AG04450 (cell line): ENCODE measurements around the gene ACTBL2. TPM values are rescaled to one million over a fixed set of nuclear protein-coding genes. Genes with fewer than 3 reads are reported as not detected.

Source experiments
- CTCF ChIA-PET: fragments of 300-600, 350-600 bp; formaldehyde crosslinking; extraction: SDS; loops from one replicate; lab custom pipeline; 2022; ENCODE audit warnings: antibody characterized with exemption, inconsistent platforms; lab: Charles Lee
- POLR2A ChIA-PET: fragments of 350-600 bp; formaldehyde crosslinking; extraction: SDS; loops from one replicate; lab custom pipeline; 2021; ENCODE audit warnings: antibody characterized with exemption, inconsistent platforms; lab: Yijun Ruan, JAX
- DNase-seq: peaks from one replicate; pipeline ENCODE4 v3.0.0-alpha.2; 2011; ENCODE audit warnings: low read depth, low spot score
- H3K27ac ChIP-seq: one replicate; pipeline ENCODE4 v1.5.1; 2012; ENCODE audit warnings: low read depth, low read length, control low read depth
- H3K27me3 ChIP-seq: one replicate; pipeline ENCODE4 v1.6.0; 2012; ENCODE audit warnings: low read length; ENCODE audit not compliant: control insufficient read depth, insufficient read depth
- H3K4me3 ChIP-seq: 2 replicates; pipeline ENCODE4 v1.5.1; 2011; ENCODE audit warnings: mild to moderate bottlenecking, low read depth, low read length, control low read depth
- H3K9me3 ChIP-seq: 2 replicates; pipeline ENCODE4 v1.5.1; 2012; ENCODE audit warnings: low read length; ENCODE audit not compliant: control insufficient read depth, insufficient read depth
- CTCF ChIP-seq: IDR thresholded peaks from 2 replicates; pipeline ENCODE4 v1.5.1; 2011; ENCODE audit warnings: low read depth, low read length, control low read depth, inconsistent platforms
- polyA plus RNA-seq: library from polyadenylated mRNA; depleted of rRNA; stranded (reverse); fragments of >200 nt; gene quantifications from 2 replicates; pipeline ENCODE4 v1.2.3, GENCODE V29; 2011

Gene ACTBL2
- polyA plus RNA-seq, 1 experiment, result 0.45 TPM

DNA sequence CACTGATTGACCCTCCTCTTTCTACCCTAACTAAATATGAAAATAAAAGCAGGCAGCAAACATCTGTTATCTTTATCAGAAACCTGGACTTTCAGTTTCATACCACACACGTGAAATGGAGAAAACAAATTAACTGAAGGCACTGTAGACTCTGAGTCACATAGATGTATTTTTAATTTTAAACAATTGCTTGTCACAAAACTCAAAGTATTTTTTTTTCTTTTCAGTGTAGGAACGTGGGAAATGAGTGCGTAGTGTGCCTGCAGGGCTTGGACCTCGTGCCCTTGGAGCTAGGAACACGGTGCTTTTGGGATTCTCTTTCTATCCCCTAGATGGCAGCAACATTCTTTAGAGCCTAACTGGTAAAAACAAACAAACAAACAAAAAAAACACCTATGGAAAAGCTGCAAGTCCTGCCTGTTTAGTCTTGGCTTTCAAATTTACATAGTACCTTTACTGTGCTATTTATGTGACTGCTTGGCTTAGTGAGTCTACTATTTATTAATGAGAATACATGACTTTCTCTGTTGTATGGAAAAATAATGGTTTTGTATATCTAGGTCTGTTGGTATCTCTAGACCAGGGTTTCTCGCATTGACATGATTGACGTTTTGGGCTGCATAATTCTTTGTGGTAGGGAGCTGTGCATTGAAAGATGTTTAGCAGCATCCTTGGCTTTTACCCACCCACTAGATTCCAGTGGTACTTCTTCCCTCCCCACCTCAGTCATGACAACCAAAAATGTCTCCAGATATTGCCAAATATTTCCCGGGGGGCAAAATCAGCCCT is 16.8 kb upstream of the ACTBL2 start:
- no peak for DNase-seq
- Histone ChIP-seq H3K27me3 (no peaks in the 10 kb centered on the region), H3K4me3 (no peak overlapping the region), H3K9me3 (no peaks in the 10 kb centered on the region), H3K27ac (no peak overlapping the region)
- TF ChIP-seq CTCF, result peak; percentile 77
- CTCF ChIA-PET, result interaction anchor here (0.6 to 4.4 kb wide), 29 partner anchors 9 to 968 kb away, joined by 3 to 83 read pairs (median 5); partner anchors contain the start of gene PLK2
- POLR2A ChIA-PET, result interaction anchor here (0.6 to 2.1 kb wide), 4 partner anchors 57 to 961 kb away, joined by 3 to 10 read pairs (median 4); partner anchors contain the start of gene PLK2

GRCh38 chr5:57497733-57498132 is 15.1 kb upstream of the ACTBL2 start:
- Histone ChIP-seq H3K9me3 (no peaks in the 10 kb centered on the region), H3K4me3 (no peak overlapping the region), H3K27me3 (no peaks in the 10 kb centered on the region), H3K27ac (no peak overlapping the region)
- DNase-seq, result no peak
- POLR2A ChIA-PET, result no interaction called here
- CTCF ChIA-PET, result interaction anchor here (1.4 to 3.6 kb wide), 4 partner anchors 83 to 964 kb away, joined by 3 to 24 read pairs (median 19); partner anchors contain the start of gene PLK2
- no peak for TF ChIP-seq CTCF

DNA sequence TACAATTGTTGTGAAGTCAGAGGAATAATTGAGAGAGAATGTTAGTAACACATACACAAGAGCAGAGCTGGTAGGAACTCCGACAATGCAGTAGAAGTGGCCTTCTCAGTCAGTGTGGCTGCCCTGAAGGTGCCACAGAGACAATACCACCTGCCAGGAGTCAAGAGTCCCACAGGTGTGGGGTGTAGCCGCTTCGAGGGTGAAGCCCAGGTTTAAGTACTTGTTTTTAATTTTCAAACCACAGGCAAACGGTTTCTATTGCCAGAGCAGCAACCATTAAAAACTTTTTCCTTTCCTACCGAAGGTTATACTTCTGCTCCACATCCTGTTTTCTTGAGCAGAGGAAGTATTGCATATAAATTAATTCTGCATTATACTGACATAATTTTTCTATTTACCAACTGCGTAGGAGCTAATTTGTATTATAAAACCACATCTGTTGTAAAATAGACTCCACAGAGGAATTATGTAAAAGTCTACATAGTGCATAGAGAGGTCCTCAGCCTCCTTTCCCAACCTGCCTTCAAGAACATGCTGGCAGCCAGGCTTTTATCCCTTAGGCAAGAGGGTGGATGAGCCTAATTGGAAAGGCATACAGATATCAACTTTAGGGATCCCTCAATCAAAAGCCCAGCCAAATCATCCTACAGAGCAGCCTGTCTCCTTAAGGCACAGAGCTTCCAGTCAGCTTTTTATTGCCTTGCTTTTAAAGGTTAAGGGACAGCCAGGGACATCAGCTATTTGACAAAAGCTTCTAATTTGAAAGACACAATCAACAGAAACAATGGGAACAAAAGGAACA is 12.9 kb upstream of the ACTBL2 start:
- ChIA-PET POLR2A (interaction anchor here (0.8 to 1.3 kb wide), 2 partner anchors 112 kb away, joined by 3 to 5 read pairs; no protein-coding TSS in a partner anchor), CTCF (interaction anchor here (0.7 to 3.2 kb wide), 6 partner anchors 56 to 966 kb away, joined by 3 to 16 read pairs (median 3); partner anchors contain the start of gene PLK2)
- Histone ChIP-seq H3K27ac (peak overlapping the region; percentile 89), H3K27me3 (no peaks in the 10 kb centered on the region), H3K9me3 (no peaks in the 10 kb centered on the region), H3K4me3 (no peak overlapping the region)
- no peak for DNase-seq
- TF ChIP-seq CTCF, result no peak

DNA sequence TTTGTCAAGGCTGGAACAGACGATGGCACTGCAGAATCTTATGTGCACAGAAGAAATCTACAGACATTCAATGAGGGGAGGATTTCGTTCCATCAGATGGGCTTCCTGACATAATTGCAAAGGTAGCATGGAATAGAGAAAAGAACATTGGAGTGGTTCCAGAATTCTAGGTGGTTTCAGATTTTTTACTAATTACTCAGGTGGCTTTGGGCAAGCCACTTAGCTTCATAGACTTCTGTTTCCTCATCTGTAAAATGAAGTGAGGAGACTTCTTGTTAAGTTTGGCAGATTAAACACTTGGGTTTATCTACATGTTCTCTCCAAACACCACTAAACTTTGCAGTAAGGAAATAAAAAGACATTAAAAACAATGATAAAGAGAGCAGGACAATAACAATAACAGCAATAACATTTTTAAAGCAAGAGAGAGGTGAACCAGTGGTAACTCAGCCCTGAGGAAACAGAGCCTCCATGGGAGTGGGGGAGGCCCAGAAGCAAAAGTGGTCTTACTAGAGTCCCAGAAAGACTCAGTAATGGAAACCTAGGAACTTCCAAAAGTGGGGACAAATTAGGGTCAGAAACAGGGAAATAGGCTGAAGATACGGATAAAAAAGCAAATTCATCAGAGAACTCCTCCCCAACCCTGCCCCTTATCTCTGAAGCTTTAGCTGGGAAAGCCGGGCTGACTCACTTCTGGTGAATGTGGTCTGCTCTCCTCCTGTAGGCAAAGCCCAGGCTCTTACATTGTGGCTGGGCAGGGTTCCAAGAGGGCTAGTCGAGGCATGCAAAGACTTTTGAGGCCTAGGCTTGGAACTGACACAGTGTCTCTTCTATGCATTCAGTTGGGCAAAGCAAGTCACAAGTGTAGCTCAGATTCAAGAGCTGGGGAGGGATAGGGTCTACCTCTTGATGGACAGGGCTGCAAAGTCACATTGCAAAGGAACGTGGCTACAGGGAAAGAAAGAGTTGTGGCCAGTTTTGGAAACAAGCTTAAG is 11.8 kb upstream of the ACTBL2 start:
- Histone ChIP-seq H3K9me3 (no peaks in the 10 kb centered on the region), H3K27ac (peak overlapping the region; percentile 89), H3K27me3 (no peaks in the 10 kb centered on the region), H3K4me3 (no peak overlapping the region)
- ChIA-PET CTCF (interaction anchor here (0.8 to 3.2 kb wide), 4 partner anchors 192 to 967 kb away, joined by 3 to 16 read pairs (median 3); partner anchors contain the start of gene PLK2), POLR2A (interaction anchor here (1.3 kb wide), 1 partner anchor 111 kb away, joined by 5 read pairs; no protein-coding TSS in a partner anchor)
- TF ChIP-seq CTCF, result peak; percentile 20; the same call in 1 of the 2 replicates
- peak; percentile 95 for DNase-seq
